ENCODE results near the gene GNB1.

The GNB1 gene

DNA sequence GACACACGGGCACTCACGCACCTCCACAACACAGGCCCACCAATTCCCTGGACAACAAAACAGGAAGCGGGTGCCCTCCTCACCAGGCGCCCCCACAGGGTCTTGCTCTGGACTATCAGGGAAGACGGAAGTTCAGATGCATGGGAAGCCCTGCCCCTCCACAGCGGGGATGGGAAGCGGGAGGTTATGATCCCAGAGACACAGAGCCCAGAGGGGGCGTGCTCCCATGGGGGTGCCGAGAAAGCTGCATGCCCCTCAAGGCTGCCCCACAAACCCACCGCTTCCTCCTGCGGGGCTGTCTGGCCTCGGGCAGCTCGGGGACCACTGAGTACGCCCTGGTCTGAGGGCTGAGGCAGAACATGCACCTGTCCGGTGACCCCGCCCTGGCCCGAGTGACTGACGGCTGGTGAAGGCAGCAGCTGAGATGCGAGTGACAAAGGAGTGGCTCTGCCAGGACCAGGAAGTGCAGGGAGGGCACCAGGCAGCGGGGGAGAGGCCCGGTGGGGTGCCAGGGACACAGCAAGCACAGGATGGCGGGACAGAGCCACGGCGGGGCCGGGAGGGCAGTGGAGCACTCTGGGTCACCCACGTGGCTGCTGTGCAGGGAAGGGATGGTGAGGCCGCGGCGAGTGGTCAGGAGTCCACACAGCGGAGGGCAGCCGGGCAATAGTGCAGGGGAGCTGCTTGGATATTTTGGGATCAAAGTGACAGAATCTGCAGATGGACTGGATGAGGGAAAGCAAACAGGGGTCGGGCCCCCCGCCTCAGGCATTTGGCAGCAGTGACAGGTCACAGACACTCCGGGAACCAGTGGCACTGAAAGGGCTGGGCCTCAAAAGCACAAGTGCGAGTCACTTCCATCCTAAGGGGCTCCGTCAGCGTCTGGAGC lies 131.2 kb downstream of the GNB1 start:
- no peak for DNase-seq (ENCODE audit: low spot score)
- Histone ChIP-seq H3K27me3 (ENCODE audit: control insufficient read depth in 3 of 3, insufficient read depth in 3 of 3, low read depth in 1 of 3, low read length in 3 of 3) (no peaks in the 10 kb centered on the region), H2AFZ (ENCODE audit: low read length) (no peak overlapping the region), H3K4me2 (ENCODE audit: insufficient read depth, low read length, poor library complexity, severe bottlenecking) (no peak overlapping the region), H2BK12ac (ENCODE audit: low read length) (peak overlapping the region; percentile 41), H3K79me1 (ENCODE audit: low read depth, low read length) (peaks cover 31% of the 10 kb centered on the region), H3K14ac (ENCODE audit: low read length) (no peak overlapping the region), H4K8ac (ENCODE audit: low read depth, low read length) (no peak overlapping the region), H3K4me1 (ENCODE audit: control insufficient read depth in 2 of 2, insufficient read depth in 1 of 2, low read depth in 1 of 2, low read length in 2 of 2) (peaks cover 0 to 7% of the 10 kb centered on the region in 2 donors), H3K36me3 (replicated peaks in 1 of 2; ENCODE audit: control insufficient read depth in 2 of 2, insufficient read depth in 2 of 2, low read length in 2 of 2) (peaks cover 52 to 90% of the 10 kb centered on the region in 2 donors), H3K9ac (ENCODE audit: low read depth, low read length, poor library complexity) (peak overlapping the region; percentile 44), H2AK5ac (ENCODE audit: low read depth, low read length) (no peak overlapping the region), H2BK120ac (ENCODE audit: low read depth, low read length) (no peak overlapping the region), H2BK15ac (ENCODE audit: low read length) (no peak overlapping the region), H4K91ac (ENCODE audit: low read depth, low read length, poor library complexity) (no peak overlapping the region), H3K4ac (ENCODE audit: low read length) (no peak overlapping the region), H3K18ac (ENCODE audit: low read length) (no peak overlapping the region), H2BK5ac (ENCODE audit: low read length) (no peak overlapping the region), H3K27ac (replicated peaks; ENCODE audit: low read length) (no peak overlapping the region), H3K4me3 (ENCODE audit: low read length in 2 of 2) (no peak overlapping the region), H3K23ac (ENCODE audit: low read depth, low read length, poor library complexity) (peak overlapping the region; percentile 92), H3K9me3 (replicated peaks in 1 of 2; ENCODE audit: control insufficient read depth in 2 of 2, insufficient read depth in 1 of 2, low read depth in 1 of 2, low read length in 2 of 2) (no peaks in the 10 kb centered on the region)
- WGBS, 2 donors (ENCODE audit: extremely low coverage in 2 of 2, insufficient read length in 2 of 2, insufficient replicate concordance in 1 of 2) = no CpG with 5 or more reads among the region's 37 CpGs

DNA sequence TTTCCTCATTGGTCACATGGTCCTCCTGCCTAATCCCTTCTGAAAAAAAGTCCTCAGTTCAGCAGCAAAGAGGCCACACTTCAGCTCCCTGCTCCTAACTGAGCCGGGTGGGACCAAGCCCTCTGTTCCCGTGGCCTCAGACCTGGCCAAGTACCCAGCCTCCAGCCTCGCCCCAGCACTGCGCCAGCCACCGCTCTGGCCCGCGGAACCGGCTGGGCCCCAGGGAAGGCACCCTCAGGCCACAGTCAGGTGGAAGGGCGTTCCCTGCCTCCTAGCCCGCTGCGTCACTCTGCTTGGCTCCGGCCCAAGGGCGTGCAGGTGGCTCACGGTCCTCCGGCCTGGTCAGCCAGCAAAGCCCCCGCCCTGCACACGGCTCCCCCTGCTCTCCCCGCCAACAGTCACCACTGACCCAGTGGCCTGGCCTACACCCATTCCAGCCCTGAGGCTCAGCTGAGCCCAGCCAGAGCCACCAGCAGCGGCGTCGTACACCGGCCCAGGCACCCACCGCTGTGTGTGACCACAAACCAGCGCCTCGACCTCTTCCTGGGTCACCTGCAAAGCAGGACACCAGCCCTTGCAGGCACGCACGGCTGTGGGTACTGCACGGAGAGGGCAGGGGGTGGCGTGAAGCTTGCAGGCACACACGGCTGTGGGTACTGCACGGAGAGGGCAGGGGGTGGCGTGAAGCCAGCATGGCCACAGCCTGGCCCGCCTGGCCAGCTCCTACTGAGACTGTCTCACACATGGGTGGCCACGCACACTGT lies 132.0 kb downstream of the GNB1 start:
- Histone ChIP-seq H3K9me3 (replicated peaks in 1 of 2; ENCODE audit: control insufficient read depth in 2 of 2, insufficient read depth in 1 of 2, low read depth in 1 of 2, low read length in 2 of 2) (no peaks in the 10 kb centered on the region), H2BK5ac (ENCODE audit: low read length) (no peak overlapping the region), H2BK12ac (ENCODE audit: low read length) (no peak overlapping the region), H3K14ac (ENCODE audit: low read length) (no peak overlapping the region), H2AK5ac (ENCODE audit: low read depth, low read length) (no peak overlapping the region), H2BK120ac (ENCODE audit: low read depth, low read length) (no peak overlapping the region), H4K8ac (ENCODE audit: low read depth, low read length) (no peak overlapping the region), H3K27me3 (ENCODE audit: control insufficient read depth in 3 of 3, insufficient read depth in 3 of 3, low read depth in 1 of 3, low read length in 3 of 3) (no peaks in the 10 kb centered on the region), H3K4me3 (ENCODE audit: low read length in 2 of 2) (peak overlapping the region in 1 of 2 donors; percentile 27), H4K91ac (ENCODE audit: low read depth, low read length, poor library complexity) (no peak overlapping the region), H2BK15ac (ENCODE audit: low read length) (no peak overlapping the region), H3K9ac (ENCODE audit: low read depth, low read length, poor library complexity) (peak overlapping the region; percentile 44), H2AFZ (ENCODE audit: low read length) (no peak overlapping the region), H3K18ac (ENCODE audit: low read length) (no peak overlapping the region), H3K27ac (replicated peaks; ENCODE audit: low read length) (no peak overlapping the region), H3K23ac (ENCODE audit: low read depth, low read length, poor library complexity) (peak overlapping the region; percentile 92), H3K4me2 (ENCODE audit: insufficient read depth, low read length, poor library complexity, severe bottlenecking) (no peak overlapping the region), H3K4me1 (ENCODE audit: control insufficient read depth in 2 of 2, insufficient read depth in 1 of 2, low read depth in 1 of 2, low read length in 2 of 2) (peaks cover 0 to 4% of the 10 kb centered on the region in 2 donors), H3K79me1 (ENCODE audit: low read depth, low read length) (peaks cover 30% of the 10 kb centered on the region), H3K4ac (ENCODE audit: low read length) (no peak overlapping the region), H3K36me3 (replicated peaks in 1 of 2; ENCODE audit: control insufficient read depth in 2 of 2, insufficient read depth in 2 of 2, low read length in 2 of 2) (peaks cover 53 to 91% of the 10 kb centered on the region in 2 donors)
- no peak for DNase-seq (ENCODE audit: low spot score)
- no CpG with 5 or more reads among the region's 34 CpGs for WGBS, 2 donors (ENCODE audit: extremely low coverage in 2 of 2, insufficient read length in 2 of 2, insufficient replicate concordance in 1 of 2)

DNA sequence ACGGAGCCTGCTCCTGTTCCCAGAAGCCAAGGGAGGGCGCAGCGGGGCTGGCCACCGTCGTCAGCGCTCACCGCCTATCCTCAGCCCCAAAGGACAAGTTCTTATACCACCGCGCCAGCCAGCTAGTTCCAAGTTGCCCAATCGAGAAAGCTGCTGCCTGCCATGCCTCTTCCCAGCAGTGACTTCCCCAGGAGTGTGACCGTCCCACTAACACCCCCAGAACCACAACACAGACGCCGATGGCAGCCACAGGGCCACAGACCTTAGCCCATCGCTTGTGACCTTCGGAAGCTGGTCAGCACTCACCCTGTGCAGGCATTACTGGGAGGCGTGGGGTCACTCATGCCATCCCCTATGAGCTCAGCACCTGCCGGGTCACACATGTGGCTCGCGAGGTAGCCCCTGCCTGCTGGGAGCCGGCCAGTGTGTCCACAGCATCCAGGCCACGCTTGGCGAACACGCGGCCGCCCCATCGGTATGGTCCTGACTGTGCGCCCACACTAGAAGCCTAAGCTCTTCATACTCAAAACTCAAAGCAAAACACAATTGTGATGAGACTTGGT lies 132.7 kb downstream of the GNB1 start:
- no CpG with 5 or more reads among the region's 27 CpGs for WGBS, 2 donors (ENCODE audit: extremely low coverage in 2 of 2, insufficient read length in 2 of 2, insufficient replicate concordance in 1 of 2)
- Histone ChIP-seq H3K4me3 (ENCODE audit: low read length in 2 of 2) (no peak overlapping the region), H3K36me3 (replicated peaks in 1 of 2; ENCODE audit: control insufficient read depth in 2 of 2, insufficient read depth in 2 of 2, low read length in 2 of 2) (peaks cover 52 to 94% of the 10 kb centered on the region in 2 donors), H3K4me2 (ENCODE audit: insufficient read depth, low read length, poor library complexity, severe bottlenecking) (no peak overlapping the region), H3K27me3 (ENCODE audit: control insufficient read depth in 3 of 3, insufficient read depth in 3 of 3, low read depth in 1 of 3, low read length in 3 of 3) (no peaks in the 10 kb centered on the region), H4K91ac (ENCODE audit: low read depth, low read length, poor library complexity) (no peak overlapping the region), H2AK5ac (ENCODE audit: low read depth, low read length) (no peak overlapping the region), H3K9me3 (replicated peaks in 1 of 2; ENCODE audit: control insufficient read depth in 2 of 2, insufficient read depth in 1 of 2, low read depth in 1 of 2, low read length in 2 of 2) (no peaks in the 10 kb centered on the region), H2BK15ac (ENCODE audit: low read length) (no peak overlapping the region), H3K4ac (ENCODE audit: low read length) (no peak overlapping the region), H3K9ac (ENCODE audit: low read depth, low read length, poor library complexity) (no peak overlapping the region), H3K23ac (ENCODE audit: low read depth, low read length, poor library complexity) (peak overlapping the region; percentile 97), H3K14ac (ENCODE audit: low read length) (no peak overlapping the region), H4K8ac (ENCODE audit: low read depth, low read length) (no peak overlapping the region), H3K4me1 (ENCODE audit: control insufficient read depth in 2 of 2, insufficient read depth in 1 of 2, low read depth in 1 of 2, low read length in 2 of 2) (no peaks in the 10 kb centered on the region), H2BK5ac (ENCODE audit: low read length) (peak overlapping the region; percentile 53), H3K27ac (replicated peaks; ENCODE audit: low read length) (no peak overlapping the region), H2BK12ac (ENCODE audit: low read length) (no peak overlapping the region), H3K18ac (ENCODE audit: low read length) (no peak overlapping the region), H2BK120ac (ENCODE audit: low read depth, low read length) (no peak overlapping the region), H3K79me1 (ENCODE audit: low read depth, low read length) (peaks cover 29% of the 10 kb centered on the region), H2AFZ (ENCODE audit: low read length) (no peak overlapping the region)
- no peak for DNase-seq (ENCODE audit: low spot score)
